HPDE6-E6E7 (cell line): ENCODE measurements around the gene SMC1B.
A peak's percentile ranks its signal among the peaks of the same experiment; 100 is the strongest.
"Not testable (repeated sequence)": the region's sequence is repeated elsewhere in the genome, so short reads cannot be mapped to it uniquely, and the experiment has no call there.

Source experiments
- DNase-seq: peaks from one replicate; pipeline ENCODE4 v3.0.0; 2011; ENCODE audit warnings: missing footprints; ENCODE audit errors: extremely low spot score

The SMC1B gene

GRCh38 chr22:45445031-45445710 is 31.8 kb upstream of the SMC1B start:
- no peak for DNase-seq

GRCh38 chr22:45444168-45444567 is 30.8 kb upstream of the SMC1B start:
- DNase-seq, result no peak

- no peak for DNase-seq
These were observed 28.7 kb upstream of the SMC1B start for GRCh38 chr22:45442116-45442515.

- DNase-seq, result peak; percentile 66
These were observed 27.7 kb upstream of the SMC1B start for GRCh38 chr22:45441138-45441537.

GRCh38 chr22:45440688-45441087 is 27.3 kb upstream of the SMC1B start:
- not testable (repeated sequence) for DNase-seq

- no peak for DNase-seq
These were observed 24.9 kb upstream of the SMC1B start for GRCh38 chr22:45438336-45438735.

- DNase-seq, result not testable (repeated sequence)
These were observed 23.6 kb upstream of the SMC1B start for GRCh38 chr22:45436871-45437517.

- peak; percentile 72 for DNase-seq
These were observed 22.2 kb upstream of the SMC1B start for GRCh38 chr22:45435544-45436139.

GRCh38 chr22:45434981-45435380 is 21.6 kb upstream of the SMC1B start:
- DNase-seq, result no peak

GRCh38 chr22:45430871-45431270 is 17.5 kb upstream of the SMC1B start:
- no peak for DNase-seq

- DNase-seq, result no peak
These were observed 16.8 kb upstream of the SMC1B start for GRCh38 chr22:45429981-45430775.

GRCh38 chr22:45429424-45429823 is 16.0 kb upstream of the SMC1B start:
- no peak for DNase-seq

GRCh38 chr22:45428391-45429385 is 15.3 kb upstream of the SMC1B start:
- no peak for DNase-seq

- no peak for DNase-seq
These were observed 13.7 kb upstream of the SMC1B start for GRCh38 chr22:45427114-45427513.

- no peak for DNase-seq
These were observed 13.0 kb upstream of the SMC1B start for GRCh38 chr22:45426387-45426786.

- DNase-seq, result no peak
These were observed 12.3 kb upstream of the SMC1B start for GRCh38 chr22:45425531-45426265.

- no peak for DNase-seq
These were observed 11.7 kb upstream of the SMC1B start for GRCh38 chr22:45425101-45425500.

- peak; percentile 27 for DNase-seq
These were observed 10.9 kb upstream of the SMC1B start for GRCh38 chr22:45424241-45424731.

- DNase-seq, result no peak
These were observed 10.1 kb upstream of the SMC1B start for GRCh38 chr22:45423524-45423923.
